ENCODE measurements around the gene SSR2. TPM values are rescaled to one million over a fixed set of nuclear protein-coding genes. Genes with fewer than 3 reads are reported as not detected.

Gene SSR2
- polyA plus RNA-seq, 1 of the 3 experiments (the other 2 are of a cell fraction) = 1,136 TPM

DNA sequence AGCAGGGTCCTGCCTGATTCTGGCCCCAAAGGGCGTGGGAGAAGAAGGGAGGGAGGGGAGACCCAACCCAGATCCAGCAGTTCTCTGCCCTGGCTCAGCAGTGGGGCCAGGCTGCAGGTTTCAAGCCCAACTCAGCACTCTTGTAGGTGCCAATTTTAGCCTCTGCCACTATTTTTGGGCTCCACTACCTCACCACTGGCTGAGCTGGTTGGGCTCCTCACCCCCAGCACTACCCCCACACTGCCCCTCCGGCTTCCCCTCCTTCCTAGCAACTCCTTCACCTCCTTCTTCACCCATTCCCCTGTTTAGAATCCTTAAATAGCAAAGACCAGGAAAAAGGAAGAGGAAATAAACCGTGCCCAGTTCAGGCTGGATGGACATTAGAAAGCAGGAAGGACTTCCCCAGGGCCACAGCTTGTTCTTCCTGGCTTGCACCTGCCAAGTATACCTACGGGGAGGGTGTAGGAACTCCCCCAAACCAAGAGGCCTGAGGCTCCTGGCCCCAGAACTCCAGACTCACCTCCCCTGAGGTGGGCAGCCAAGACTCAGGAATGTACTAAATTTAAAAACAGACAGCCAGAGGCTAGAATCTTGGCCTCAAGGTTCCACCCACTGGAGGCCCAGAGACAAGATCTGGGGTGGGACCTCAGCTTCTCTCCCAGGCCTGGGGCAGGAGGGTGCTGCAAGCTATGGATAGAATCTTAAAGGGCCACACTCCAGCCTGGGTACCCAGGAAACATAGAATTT, 41.0 kb downstream of the SSR2 start (continued):
- TF ChIP-seq, protein P1, sequence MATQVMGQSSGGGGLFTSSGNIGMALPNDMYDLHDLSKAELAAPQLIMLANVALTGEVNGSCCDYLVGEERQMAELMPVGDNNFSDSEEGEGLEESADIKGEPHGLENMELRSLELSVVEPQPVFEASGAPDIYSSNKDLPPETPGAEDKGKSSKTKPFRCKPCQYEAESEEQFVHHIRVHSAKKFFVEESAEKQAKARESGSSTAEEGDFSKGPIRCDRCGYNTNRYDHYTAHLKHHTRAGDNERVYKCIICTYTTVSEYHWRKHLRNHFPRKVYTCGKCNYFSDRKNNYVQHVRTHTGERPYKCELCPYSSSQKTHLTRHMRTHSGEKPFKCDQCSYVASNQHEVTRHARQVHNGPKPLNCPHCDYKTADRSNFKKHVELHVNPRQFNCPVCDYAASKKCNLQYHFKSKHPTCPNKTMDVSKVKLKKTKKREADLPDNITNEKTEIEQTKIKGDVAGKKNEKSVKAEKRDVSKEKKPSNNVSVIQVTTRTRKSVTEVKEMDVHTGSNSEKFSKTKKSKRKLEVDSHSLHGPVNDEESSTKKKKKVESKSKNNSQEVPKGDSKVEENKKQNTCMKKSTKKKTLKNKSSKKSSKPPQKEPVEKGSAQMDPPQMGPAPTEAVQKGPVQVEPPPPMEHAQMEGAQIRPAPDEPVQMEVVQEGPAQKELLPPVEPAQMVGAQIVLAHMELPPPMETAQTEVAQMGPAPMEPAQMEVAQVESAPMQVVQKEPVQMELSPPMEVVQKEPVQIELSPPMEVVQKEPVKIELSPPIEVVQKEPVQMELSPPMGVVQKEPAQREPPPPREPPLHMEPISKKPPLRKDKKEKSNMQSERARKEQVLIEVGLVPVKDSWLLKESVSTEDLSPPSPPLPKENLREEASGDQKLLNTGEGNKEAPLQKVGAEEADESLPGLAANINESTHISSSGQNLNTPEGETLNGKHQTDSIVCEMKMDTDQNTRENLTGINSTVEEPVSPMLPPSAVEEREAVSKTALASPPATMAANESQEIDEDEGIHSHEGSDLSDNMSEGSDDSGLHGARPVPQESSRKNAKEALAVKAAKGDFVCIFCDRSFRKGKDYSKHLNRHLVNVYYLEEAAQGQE (IDR thresholded peaks at IDR 0.05; ENCODE audit: low read depth, low read length) = no peak
- TF ChIP-seq JUND (IDR thresholded peaks at IDR 0.05) (no peak), MXI1 (IDR thresholded peaks at IDR 0.05; ENCODE audit: low read depth, low read length) (no peak), EZH2phosphoT487 (IDR thresholded peaks at IDR 0.05; ENCODE audit: borderline replicate concordance, low read depth) (no peak)
- TF ChIP-seq, protein P2, sequence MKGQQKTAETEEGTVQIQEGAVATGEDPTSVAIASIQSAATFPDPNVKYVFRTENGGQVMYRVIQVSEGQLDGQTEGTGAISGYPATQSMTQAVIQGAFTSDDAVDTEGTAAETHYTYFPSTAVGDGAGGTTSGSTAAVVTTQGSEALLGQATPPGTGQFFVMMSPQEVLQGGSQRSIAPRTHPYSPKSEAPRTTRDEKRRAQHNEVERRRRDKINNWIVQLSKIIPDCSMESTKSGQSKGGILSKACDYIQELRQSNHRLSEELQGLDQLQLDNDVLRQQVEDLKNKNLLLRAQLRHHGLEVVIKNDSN (IDR thresholded peaks at IDR 0.05; ENCODE audit: borderline replicate concordance, low read depth) = no peak

DNA sequence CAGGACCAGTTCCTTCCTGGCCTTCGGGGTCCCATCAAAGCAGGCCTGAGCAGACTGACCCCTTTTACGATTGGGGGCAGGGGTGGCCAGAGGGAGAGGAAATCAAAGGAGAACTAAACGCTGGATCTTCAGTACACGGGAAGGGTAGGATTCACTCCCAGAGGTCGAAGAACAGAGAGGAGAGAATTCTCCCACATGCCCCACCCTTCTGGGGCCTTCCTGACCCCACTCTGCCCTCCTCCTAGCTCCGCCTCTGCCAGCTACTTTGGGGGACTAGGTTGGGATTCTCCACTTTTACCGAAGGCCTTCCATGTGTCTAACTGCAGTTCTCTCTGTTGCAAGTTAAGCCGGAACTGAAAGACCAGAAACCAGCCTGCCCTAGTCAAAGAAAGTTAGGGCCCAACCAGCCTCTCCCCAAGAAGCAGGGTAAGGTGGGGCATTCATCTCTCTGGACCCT, 41.8 kb downstream of the SSR2 start:
- peak overlapping the region; percentile 88 for H3K4me2 ChIP-seq
- TF ChIP-seq, protein P1 (IDR thresholded peaks at IDR 0.05; ENCODE audit: low read depth, low read length) = 0 out of 2 replicates have a peak, but pooled peaks have one; percentile 16
- no peak for TF ChIP-seq MXI1 (IDR thresholded peaks at IDR 0.05; ENCODE audit: low read depth, low read length)
- no peak for TF ChIP-seq YY1 (IDR thresholded peaks at IDR 0.05; ENCODE audit: low read depth)
- 31% methylated on average over 8 of the region's 8 CpGs for WGBS (ENCODE audit: low lambda C conversion rate)
- H3K27me3 ChIP-seq (ENCODE audit: insufficient read depth) = no peaks in the 10 kb centered on the region
- peak overlapping the region; percentile 50 for H2AFZ ChIP-seq (ENCODE audit: low read depth)
- no peaks in the 10 kb centered on the region for H3K9me3 ChIP-seq
- no peaks in the 10 kb centered on the region for H3K9me2 ChIP-seq
- H3K79me2 ChIP-seq (ENCODE audit: insufficient read depth) = peaks cover 85% of the 10 kb centered on the region
- no peak for DNase-seq
- H3K4me1 ChIP-seq (ENCODE audit: control insufficient read depth in 1 of 2, insufficient read depth in 2 of 2, low read depth in 1 of 2, low read length in 1 of 2) = peaks cover 42 to 61% of the 10 kb centered on the region in 2 experiments
- H3K9ac ChIP-seq = peak overlapping the region; percentile 96
- peaks cover 30% of the 10 kb centered on the region for H4K20me1 ChIP-seq (ENCODE audit: insufficient read depth)
- no peaks in the 10 kb centered on the region for H3K36me3 ChIP-seq (replicated peaks in 1 of 2; ENCODE audit: control insufficient read depth in 1 of 2, insufficient read depth in 2 of 2, low read length in 1 of 2)
- peak overlapping the region; percentile 87 to 93 for H3K27ac ChIP-seq (ENCODE audit: low read depth in 2 of 2, low read length in 1 of 2)
- ChIA-PET CTCF (interaction anchor here (0.7 to 4.2 kb wide), 12 partner anchors 10 to 114 kb away, joined by 3 to 44 read pairs (median 4); partner anchors contain the start of genes KHDC4 and LAMTOR2), POLR2A (interaction anchor here (0.6 to 2.5 kb wide), 4 partner anchors 10 to 236 kb away, joined by 3 to 12 read pairs (median 6); partner anchors contain the start of gene KHDC4)
- H3K4me3 ChIP-seq (ENCODE audit: low read depth in 2 of 2, low read length in 1 of 2) = peak overlapping the region; percentile 88 to 91
- peaks cover 25% of the 10 kb centered on the region for H3F3A ChIP-seq (replicated peaks; ENCODE audit: insufficient read depth)
